Left cardiac atrium (tissue), 4 donors: ENCODE data around the gene GIT2. TPM values are rescaled to one million over a fixed set of nuclear protein-coding genes. Genes with fewer than 3 reads are reported as not detected.

ENCODE experiments used
- ATAC-seq, 2 donors: fragments of 200-7000 bp; cut with Tn5 transposase; one replicate each; pipeline ENCODE4 v1.9.1; 2020; ENCODE audit warnings: mild to moderate bottlenecking in 2 of 2, moderate library complexity in 2 of 2
- DNase-seq: peaks from one replicate; pipeline ENCODE4 v3.0.0-alpha.2; 2020
- intact Hi-C, 2 donors: fragments of 100-400 bp; cut with DNase I; formaldehyde crosslinking; loops; one replicate each; pipeline versions ENCODE4 v1.14.1 to v1.15.1; 2022 to 2023
- total RNA-seq, 2 donors: library from RNA; stranded (reverse); fragmentation: NEBNext Ultra II Directional; extraction: Animal tissue kit (Norgen Biotek cat#: 25700); gene quantifications; one replicate each; pipeline ENCODE4 v1.2.1, GENCODE V29; 2021
- donor health status: DM: no; HTN: yes; CAD: no.
- donor health status: DM: no; HTN: yes; CAD: no; lungs with severe emphysema.
- donor health status: DM: yes; HTN: yes; CAD: no.
- donor health status: Dilated cardiomyopathy.

The GIT2 gene
- total RNA-seq, 2 donors from 2014 or later, result 34.5 to 35.3 TPM

GRCh38 chr12:110007881-110008280, 11.7 kb upstream of the GIT2 start:
- DNase-seq (no peak), ATAC-seq (peak in 1 of 2 donors; percentile 30)
- intact Hi-C loops, result no loop called here

- ATAC-seq (no peak), DNase-seq (no peak)
- intact Hi-C loops, result no loop called here
These were observed 9.9 kb upstream of the GIT2 start for GRCh38 chr12:110006115-110006514.

- intact Hi-C loops, result no loop called here
- ATAC-seq (no peak), DNase-seq (no peak)
These were observed 9.3 kb upstream of the GIT2 start for GRCh38 chr12:110005319-110005973.

- no peak for ATAC-seq
- intact Hi-C loops, result no loop called here
- DNase-seq, result no peak
These were observed 8.4 kb upstream of the GIT2 start for GRCh38 chr12:110004598-110004997.

- intact Hi-C loops, result no loop called here
- DNase-seq, result no peak
- ATAC-seq, result no peak
These were observed 6.7 kb upstream of the GIT2 start for GRCh38 chr12:110002676-110003515.

- ATAC-seq, result no peak
- DNase-seq, result no peak
- intact Hi-C loops, result no loop called here
These were observed 5.4 kb upstream of the GIT2 start for GRCh38 chr12:110001596-110001995.

GRCh38 chr12:109999983-110000505, 3.9 kb upstream of the GIT2 start:
- no peak for ATAC-seq
- no peak for DNase-seq
- intact Hi-C loops, result no loop called here

GRCh38 chr12:109999649-109999971, 3.4 kb upstream of the GIT2 start:
- intact Hi-C loops, result no loop called here
- DNase-seq (no peak), ATAC-seq (no peak)

GRCh38 chr12:109998904-109999648, 2.9 kb upstream of the GIT2 start, which contains the start of gene ANKRD13A:
Gene ANKRD13A, plus strand, starts transcription at chr12:109999430. Its CDS starts 259 bp downstream, at chr12:109999689.
- DNase-seq (peak; percentile 91), ATAC-seq (peak; percentile 87 to 88)
- intact Hi-C loops, result no loop called here

- no peak for ATAC-seq
These were observed 2.2 kb upstream of the GIT2 start for GRCh38 chr12:109998241-109998903.

GRCh38 chr12:109997393-109997792, 1.2 kb upstream of the GIT2 start:
- ATAC-seq (no peak), DNase-seq (no peak)
- intact Hi-C loops, result no loop called here

More at GRCh38 chr12:109998241-109998903, 2.2 kb upstream of the GIT2 start:
- intact Hi-C loops, result no loop called here
- no peak for DNase-seq

GRCh38 chr12:109996483-109996853, 300 bp upstream of the GIT2 start:
- no peak for DNase-seq
- ATAC-seq, result no peak
- intact Hi-C loops, result no loop called here

GRCh38 chr12:109995361-109995685, 845 bp downstream of the GIT2 start:
- no peak for ATAC-seq
- DNase-seq, result no peak
- intact Hi-C loops, result no loop called here

GRCh38 chr12:109994401-109995175, 1.6 kb downstream of the GIT2 start:
- ATAC-seq (no peak), DNase-seq (no peak)
- intact Hi-C loops, result no loop called here

GRCh38 chr12:109993091-109993490, 3.1 kb downstream of the GIT2 start:
- intact Hi-C loops, result no loop called here
- DNase-seq (no peak), ATAC-seq (no peak)

- DNase-seq (no peak), ATAC-seq (no peak)
- intact Hi-C loops, result no loop called here
These were observed 4.6 kb downstream of the GIT2 start for GRCh38 chr12:109991586-109991985.

- ATAC-seq (no peak), DNase-seq (no peak)
- intact Hi-C loops, result no loop called here
These were observed 6.8 kb downstream of the GIT2 start for GRCh38 chr12:109989380-109989779.

- intact Hi-C loops, result no loop called here
These were observed 7.3 kb downstream of the GIT2 start for GRCh38 chr12:109988903-109989302.

GRCh38 chr12:109988274-109988673, 7.9 kb downstream of the GIT2 start:
- DNase-seq (no peak), ATAC-seq (no peak)
- intact Hi-C loops, result no loop called here

More at GRCh38 chr12:109988903-109989302, 7.3 kb downstream of the GIT2 start:
- DNase-seq, result no peak
- no peak for ATAC-seq
